ENCODE results near the gene ACRV1. TPM values are rescaled to one million over a fixed set of nuclear protein-coding genes. Genes with fewer than 3 reads are reported as not detected.
"Not testable (repeated sequence)": the region's sequence is repeated elsewhere in the genome, so short reads cannot be mapped to it uniquely, and the experiment has no call there.

Gene ACRV1
- total RNA-seq, result not detected

- Mint-ChIP-seq H3K27me3 (no peaks in the 10 kb centered on the region), H3K27ac (no peak within 1 kb of the TSS), H3K4me1 (peaks cover 1% of the 10 kb centered on the region), H3K4me3 (no peak within 1 kb of the TSS), H3K9me3 (no peaks in the 10 kb centered on the region), H3K36me3 (ENCODE audit: low read depth) (peaks cover 41% of the 10 kb centered on the region)
- CTCF ChIA-PET, result interaction anchor here (0.8 to 1.3 kb wide), 3 partner anchors 9 to 24 kb away, joined by 3 to 7 read pairs (median 3); no protein-coding TSS in a partner anchor
- DNase-seq, result no peak
- POLR2A ChIA-PET, result no interaction called here
These were observed at the start of gene ACRV1 for GRCh38 chr11:125680747-125681146. Gene ACRV1 (minus strand): TSS chr11:125680847. CDS start chr11:125680780, 67 bp downstream.

- POLR2A ChIA-PET, result no interaction called here
- Mint-ChIP-seq H3K36me3 (ENCODE audit: low read depth) (no peaks in the 10 kb centered on the region), H3K27ac (no peak overlapping the region), H3K9me3 (no peaks in the 10 kb centered on the region), H3K4me3 (no peak overlapping the region), H3K4me1 (no peaks in the 10 kb centered on the region), H3K27me3 (peaks cover 8% of the 10 kb centered on the region)
- CTCF ChIA-PET, result no interaction called here
- no peak for DNase-seq
These were observed 48.3 kb upstream of the ACRV1 start for GRCh38 chr11:125728969-125729368.

- no peak overlapping the region for H3K4me3 Mint-ChIP-seq
- H3K36me3 Mint-ChIP-seq (ENCODE audit: low read depth), result no peaks in the 10 kb centered on the region
- H3K27ac Mint-ChIP-seq, result no peak overlapping the region
- ChIA-PET CTCF (interaction anchor here (1.5 kb wide), 1 partner anchor 154 kb away, joined by 4 read pairs; no protein-coding TSS in a partner anchor), POLR2A (no interaction called here)
- DNase-seq, result no peak
- H3K27me3 Mint-ChIP-seq, result peaks cover 16% of the 10 kb centered on the region
- H3K4me1 Mint-ChIP-seq, result no peaks in the 10 kb centered on the region
- H3K9me3 Mint-ChIP-seq, result no peaks in the 10 kb centered on the region
These were observed 43.5 kb upstream of the ACRV1 start for GRCh38 chr11:125724125-125724524.

- ChIA-PET CTCF (no interaction called here), POLR2A (no interaction called here)
- Mint-ChIP-seq H3K4me3 (no peak overlapping the region), H3K27me3 (peaks cover 14% of the 10 kb centered on the region), H3K36me3 (ENCODE audit: low read depth) (no peaks in the 10 kb centered on the region), H3K27ac (no peak overlapping the region), H3K4me1 (no peaks in the 10 kb centered on the region), H3K9me3 (no peaks in the 10 kb centered on the region)
- no peak for DNase-seq
These were observed 40.1 kb upstream of the ACRV1 start for GRCh38 chr11:125720781-125721180.

- H3K36me3 Mint-ChIP-seq (ENCODE audit: low read depth); CTCF ChIA-PET; H3K4me1 Mint-ChIP-seq; DNase-seq; H3K27ac Mint-ChIP-seq; H3K9me3 Mint-ChIP-seq; H3K4me3 Mint-ChIP-seq; POLR2A ChIA-PET: not testable (repeated sequence)
- H3K27me3 Mint-ChIP-seq, result peaks cover 33% of the 10 kb centered on the region
These were observed 24.0 kb upstream of the ACRV1 start for GRCh38 chr11:125704686-125705085.

- H3K9me3 Mint-ChIP-seq, result no peaks in the 10 kb centered on the region
- POLR2A ChIA-PET, result no interaction called here
- H3K27ac Mint-ChIP-seq, result no peak overlapping the region
- no peaks in the 10 kb centered on the region for H3K4me1 Mint-ChIP-seq
- no peak overlapping the region for H3K4me3 Mint-ChIP-seq
- no peaks in the 10 kb centered on the region for H3K36me3 Mint-ChIP-seq (ENCODE audit: low read depth)
- no peak for DNase-seq
- CTCF ChIA-PET, result interaction anchor here (0.5 kb wide), 1 partner anchor 217 kb away, joined by 3 read pairs; no protein-coding TSS in a partner anchor
- peaks cover 14% of the 10 kb centered on the region for H3K27me3 Mint-ChIP-seq
These were observed 21.4 kb upstream of the ACRV1 start for GRCh38 chr11:125701858-125702621.

GRCh38 chr11:125701018-125701610 is 20.5 kb upstream of the ACRV1 start:
- no peaks in the 10 kb centered on the region for H3K36me3 Mint-ChIP-seq (ENCODE audit: low read depth)
- peaks cover 9% of the 10 kb centered on the region for H3K27me3 Mint-ChIP-seq
- H3K4me1 Mint-ChIP-seq, result no peaks in the 10 kb centered on the region
- no peaks in the 10 kb centered on the region for H3K9me3 Mint-ChIP-seq
- CTCF ChIA-PET, result no interaction called here
- POLR2A ChIA-PET, result no interaction called here
- no peak overlapping the region for H3K4me3 Mint-ChIP-seq
- no peak overlapping the region for H3K27ac Mint-ChIP-seq
- DNase-seq, result no peak

GRCh38 chr11:125694951-125695350 is 14.3 kb upstream of the ACRV1 start:
- no peak overlapping the region for H3K27ac Mint-ChIP-seq
- H3K36me3 Mint-ChIP-seq (ENCODE audit: low read depth), result no peaks in the 10 kb centered on the region
- no peak overlapping the region for H3K4me3 Mint-ChIP-seq

GRCh38 chr11:125692887-125693286 is 12.2 kb upstream of the ACRV1 start:
- Mint-ChIP-seq H3K4me3 (no peak overlapping the region), H3K27ac (no peak overlapping the region), H3K36me3 (ENCODE audit: low read depth) (no peaks in the 10 kb centered on the region), H3K9me3 (no peaks in the 10 kb centered on the region), H3K4me1 (no peaks in the 10 kb centered on the region), H3K27me3 (no peaks in the 10 kb centered on the region)
- ChIA-PET POLR2A (no interaction called here), CTCF (no interaction called here)
- DNase-seq, result no peak

More at GRCh38 chr11:125694951-125695350, 14.3 kb upstream of the ACRV1 start:
- POLR2A ChIA-PET, result no interaction called here
- H3K27me3 Mint-ChIP-seq, result no peaks in the 10 kb centered on the region
- no peak for DNase-seq
- CTCF ChIA-PET, result interaction anchor here (0.6 kb wide), 1 partner anchor 278 kb away, joined by 4 read pairs; no protein-coding TSS in a partner anchor
- H3K9me3 Mint-ChIP-seq, result no peaks in the 10 kb centered on the region
- H3K4me1 Mint-ChIP-seq, result no peaks in the 10 kb centered on the region

GRCh38 chr11:125690006-125690405 is 9.4 kb upstream of the ACRV1 start:
- Mint-ChIP-seq H3K9me3 (no peaks in the 10 kb centered on the region), H3K36me3 (ENCODE audit: low read depth) (peaks cover 7% of the 10 kb centered on the region), H3K27me3 (no peaks in the 10 kb centered on the region), H3K4me3 (no peak overlapping the region), H3K4me1 (no peaks in the 10 kb centered on the region), H3K27ac (no peak overlapping the region)
- no peak for DNase-seq
- ChIA-PET CTCF (interaction anchor here (2.4 kb wide), 1 partner anchor 10 kb away, joined by 7 read pairs; no protein-coding TSS in a partner anchor), POLR2A (no interaction called here)

- H3K4me3 Mint-ChIP-seq, result no peak overlapping the region
- no peaks in the 10 kb centered on the region for H3K9me3 Mint-ChIP-seq
- H3K27me3 Mint-ChIP-seq, result no peaks in the 10 kb centered on the region
- H3K36me3 Mint-ChIP-seq (ENCODE audit: low read depth), result peaks cover 9% of the 10 kb centered on the region
- no peaks in the 10 kb centered on the region for H3K4me1 Mint-ChIP-seq
- no peak for DNase-seq
- H3K27ac Mint-ChIP-seq, result no peak overlapping the region
- ChIA-PET CTCF (interaction anchor here (2.4 kb wide), 1 partner anchor 9 kb away, joined by 7 read pairs; no protein-coding TSS in a partner anchor), POLR2A (no interaction called here)
These were observed 8.7 kb upstream of the ACRV1 start for GRCh38 chr11:125689274-125689859.

GRCh38 chr11:125688632-125689031 is 8.0 kb upstream of the ACRV1 start:
- ChIA-PET CTCF (interaction anchor here (2.4 kb wide), 1 partner anchor 9 kb away, joined by 7 read pairs; no protein-coding TSS in a partner anchor), POLR2A (no interaction called here)
- Mint-ChIP-seq H3K4me1 (no peaks in the 10 kb centered on the region), H3K9me3 (no peaks in the 10 kb centered on the region), H3K36me3 (ENCODE audit: low read depth) (peaks cover 11% of the 10 kb centered on the region), H3K27ac (no peak overlapping the region), H3K4me3 (no peak overlapping the region), H3K27me3 (no peaks in the 10 kb centered on the region)
- no peak for DNase-seq

- Mint-ChIP-seq H3K9me3 (no peaks in the 10 kb centered on the region), H3K36me3 (ENCODE audit: low read depth) (peaks cover 11% of the 10 kb centered on the region), H3K27ac (no peak overlapping the region), H3K4me1 (no peaks in the 10 kb centered on the region), H3K4me3 (no peak overlapping the region), H3K27me3 (no peaks in the 10 kb centered on the region)
- ChIA-PET POLR2A (no interaction called here), CTCF (no interaction called here)
- no peak for DNase-seq
These were observed 7.4 kb upstream of the ACRV1 start for GRCh38 chr11:125688066-125688465.
